HEK293T (cell line): Measurements from ENCODE around the gene ROR1.
"Not testable (repeated sequence)": the region's sequence is repeated elsewhere in the genome, so short reads cannot be mapped to it uniquely, and the experiment has no call there.

Experiments used
- CTCF ChIA-PET: fragments of 350-600 bp; formaldehyde crosslinking; extraction: SDS; loops from one replicate; lab custom pipeline; 2021; ENCODE audit warnings: antibody characterized with exemption, inconsistent platforms; lab: Yijun Ruan, JAX
- POLR2A ChIA-PET: fragments of 350-600 bp; formaldehyde crosslinking; extraction: SDS; loops from one replicate; lab custom pipeline; 2020; ENCODE audit warnings: antibody characterized with exemption, inconsistent platforms; lab: Yijun Ruan, JAX
- DNase-seq: peaks from one replicate; pipeline ENCODE4 v3.0.0; 2012; ENCODE audit warnings: mixed read lengths; ENCODE audit errors: extremely low spot score
- ARNT ChIP-seq: fragments of 450-650 bp; IDR thresholded peaks from 2 replicates; pipeline ENCODE4 v1.6.1; 2017; ENCODE audit warnings: mild to moderate bottlenecking
- BHLHE40 ChIP-seq: fragments of 450-650 bp; IDR thresholded peaks from 2 replicates; pipeline ENCODE4 v1.6.1; 2016; ENCODE audit warnings: mild to moderate bottlenecking, moderate library complexity, borderline replicate concordance
- CTBP1 ChIP-seq: fragments of 450-650 bp; IDR thresholded peaks from 2 replicates; pipeline ENCODE4 v1.6.1; 2016; ENCODE audit warnings: borderline replicate concordance
- ELF4 ChIP-seq: fragments of 450-650 bp; IDR thresholded peaks from 2 replicates; pipeline ENCODE4 v1.6.1; 2017; ENCODE audit warnings: antibody characterized with exemption
- FOXA1 ChIP-seq: fragments of 450-650 bp; IDR thresholded peaks from 2 replicates; pipeline ENCODE4 v1.6.1; 2016; ENCODE audit warnings: mild to moderate bottlenecking
- FOXK2 ChIP-seq: fragments of 450-650 bp; IDR thresholded peaks from 2 replicates; pipeline ENCODE4 v1.6.1; 2016; ENCODE audit warnings: mild to moderate bottlenecking
- FOXM1 ChIP-seq: fragments of 450-650 bp; IDR thresholded peaks from 2 replicates; pipeline ENCODE4 v1.6.1; 2017; ENCODE audit warnings: mild to moderate bottlenecking, borderline replicate concordance
- HDGF ChIP-seq: fragments of 450-650 bp; IDR thresholded peaks from 2 replicates; pipeline ENCODE4 v1.6.1; 2017; ENCODE audit warnings: antibody characterized with exemption, borderline replicate concordance
- L3MBTL2 ChIP-seq: fragments of 450-650 bp; conservative IDR thresholded peaks from 2 replicates; pipeline ENCODE4 v1.6.1; 2016; ENCODE audit warnings: mild to moderate bottlenecking
- LEF1 ChIP-seq: fragments of 450-650 bp; IDR thresholded peaks from 2 replicates; pipeline ENCODE4 v1.6.1; 2017; ENCODE audit warnings: mild to moderate bottlenecking, borderline replicate concordance
- NFRKB ChIP-seq: fragments of 450-650 bp; IDR thresholded peaks from 2 replicates; pipeline ENCODE4 v1.6.1; 2016; ENCODE audit warnings: mild to moderate bottlenecking, moderate library complexity
- PKNOX1 ChIP-seq: fragments of 450-650 bp; IDR thresholded peaks from 2 replicates; pipeline ENCODE4 v1.6.1; 2016
- SP1 ChIP-seq: fragments of 450-650 bp; IDR thresholded peaks from 2 replicates; pipeline ENCODE4 v1.6.1; 2017
- SUZ12 ChIP-seq: fragments of 450-650 bp; IDR thresholded peaks from 2 replicates; pipeline ENCODE4 v1.6.1; 2016; ENCODE audit warnings: mild to moderate bottlenecking
- TARDBP ChIP-seq: fragments of 450-650 bp; IDR thresholded peaks from 2 replicates; pipeline ENCODE4 v1.6.1; 2016
- ZNF384 ChIP-seq: fragments of 450-650 bp; IDR thresholded peaks from 2 replicates; pipeline ENCODE4 v1.6.1; 2016

ROR1 gene

GRCh38 chr1:63784489-63785390, 10.9 kb downstream of the ROR1 start:
- TF ChIP-seq ZNF384 (no peak), FOXK2 (no peak), ARNT (no peak), LEF1 (no peak), BHLHE40 (no peak), FOXM1 (no peak), PKNOX1 (no peak), L3MBTL2 (no peak), HDGF (no peak), TARDBP (no peak), CTBP1 (no peak), FOXA1 (no peak), SP1 (no peak), ELF4 (no peak), NFRKB (no peak), SUZ12 (no peak)
- CTCF ChIA-PET: interaction anchor here (1.2 kb wide), 1 partner anchor 11 kb away, joined by 3 read pairs; the partner anchor contains the start of gene ROR1
- POLR2A ChIA-PET: no interaction called here
- DNase-seq: no peak

- DNase-seq, CTCF ChIA-PET: not testable (repeated sequence)
- POLR2A ChIA-PET: interaction anchor here (0.5 kb wide), 1 partner anchor 429 kb away, joined by 3 read pairs; no protein-coding TSS in a partner anchor
Measured at GRCh38 chr1:63787270-63787669, 13.5 kb downstream of the ROR1 start.

DNA sequence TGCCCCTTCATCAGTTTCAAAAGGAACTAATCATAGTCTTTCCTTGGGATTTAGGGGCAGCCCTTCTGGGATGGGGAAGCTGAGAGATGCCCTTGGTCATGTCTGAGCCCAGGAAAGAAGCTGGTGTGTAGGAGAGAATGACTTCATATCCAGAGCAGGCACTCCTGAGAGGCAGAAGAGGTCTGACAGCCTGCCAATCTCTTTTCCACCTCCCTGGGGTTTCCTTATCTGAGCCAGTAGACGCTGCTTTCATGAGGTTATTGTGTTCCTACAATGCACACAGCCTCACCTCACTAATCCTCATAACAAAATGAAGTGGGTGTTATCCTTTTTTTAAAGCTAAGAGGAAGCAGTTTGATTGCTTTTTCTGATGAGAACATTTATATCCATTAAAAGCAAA, 14.1 kb downstream of the ROR1 start:
- TF ChIP-seq L3MBTL2 (no peak), LEF1 (no peak), FOXM1 (no peak), FOXA1 (no peak), SUZ12 (no peak), CTBP1 (no peak), PKNOX1 (no peak)
- no peak for DNase-seq
- ChIA-PET POLR2A (interaction anchor here (0.5 kb wide), 1 partner anchor 428 kb away, joined by 3 read pairs; no protein-coding TSS in a partner anchor), CTCF (no interaction called here)

GRCh38 chr1:63789856-63790605, 16.2 kb downstream of the ROR1 start:
- POLR2A ChIA-PET: no interaction called here
- no peak for TF ChIP-seq FOXM1
- no peak for TF ChIP-seq ELF4
- TF ChIP-seq HDGF: no peak
- no peak for TF ChIP-seq SUZ12
- no peak for TF ChIP-seq LEF1
- TF ChIP-seq BHLHE40: no peak
- TF ChIP-seq CTBP1: no peak
- no peak for TF ChIP-seq FOXK2
- no peak for TF ChIP-seq NFRKB
- TF ChIP-seq ARNT: no peak
- TF ChIP-seq TARDBP: no peak
- TF ChIP-seq PKNOX1: no peak
- TF ChIP-seq ZNF384: no peak
- TF ChIP-seq L3MBTL2: no peak
- TF ChIP-seq FOXA1: no peak
- no peak for TF ChIP-seq SP1
- CTCF ChIA-PET: interaction anchor here (0.6 kb wide), 1 partner anchor 1375 kb away, joined by 3 read pairs; no protein-coding TSS in a partner anchor
- no peak for DNase-seq

DNA sequence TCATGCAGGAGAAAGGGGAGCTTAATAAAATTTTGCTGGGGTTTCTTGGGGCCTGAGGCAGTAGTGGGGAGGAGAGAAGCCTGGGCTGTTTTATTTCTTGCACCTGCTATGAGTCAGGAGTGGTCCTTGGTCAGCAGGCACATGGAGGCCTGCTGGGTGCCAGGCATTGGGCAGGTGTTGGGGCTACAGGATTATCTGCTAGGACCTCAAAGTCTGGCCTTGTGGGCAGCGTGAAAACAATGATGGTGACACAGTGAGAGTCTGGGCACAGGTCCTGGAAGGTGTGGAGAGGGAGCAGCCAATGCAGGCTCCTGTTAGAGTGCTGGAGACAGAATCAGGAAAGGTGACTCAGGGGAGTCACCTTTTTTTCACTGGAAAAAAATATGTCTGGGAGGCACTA, 17.2 kb downstream of the ROR1 start:
- POLR2A ChIA-PET: no interaction called here
- no peak for DNase-seq
- CTCF ChIA-PET: no interaction called here
- TF ChIP-seq SP1 (no peak), SUZ12 (no peak), LEF1 (no peak), ELF4 (no peak), FOXM1 (no peak), ZNF384 (no peak), NFRKB (no peak), TARDBP (no peak), CTBP1 (no peak), BHLHE40 (no peak), FOXK2 (no peak), HDGF (no peak), L3MBTL2 (no peak)
